Thoracic aorta (tissue), 2 donors: Measurements from ENCODE around the gene RNF217. TPM values are rescaled to one million over a fixed set of nuclear protein-coding genes. Genes with fewer than 3 reads are reported as not detected.
A peak's percentile ranks its signal among the peaks of the same experiment; 100 is the strongest.
"Not testable (repeated sequence)": the region's sequence is repeated elsewhere in the genome, so short reads cannot be mapped to it uniquely, and the experiment has no call there.

Experiments
- ATAC-seq: fragments of 150-250 bp; one replicate; pipeline ENCODE4 v1.8.0; 2017; ENCODE audit warnings: low read depth; ENCODE audit not compliant: insufficient number of reproducible peaks, low FRiP score
- DNase-seq: peaks from one replicate; pipeline ENCODE4 v3.0.0-alpha.2; 2020; ENCODE audit warnings: low spot score
- H3K27ac ChIP-seq, 2 donors: fragments of 200-600 bp; sonication (generic); 1 replicate in 1 of 2; 2 replicates in 1 of 2; pipeline ENCODE4 v1.5.1; 2016; ENCODE audit warnings: mild to moderate bottlenecking in 2 of 2, moderate library complexity in 2 of 2
- H3K27me3 ChIP-seq: fragments of 200-600 bp; sonication (generic); replicated peaks from 2 replicates; pipeline ENCODE4 v1.6.0; 2016; ENCODE audit warnings: mild to moderate bottlenecking; ENCODE audit not compliant: insufficient read depth
- H3K36me3 ChIP-seq: fragments of 200-600 bp; sonication (generic); one replicate; pipeline ENCODE4 v1.5.1; 2016
- H3K4me1 ChIP-seq, 2 donors: fragments of 200-600 bp; sonication (generic); 1 replicate in 1 of 2; 2 replicates in 1 of 2; pipeline versions ENCODE4 v1.5.1 to v1.6.0; 2016; ENCODE audit warnings: low read depth in 2 of 2, mild to moderate bottlenecking in 1 of 2; ENCODE audit not compliant: control insufficient read depth in 1 of 2
- H3K4me3 ChIP-seq: fragments of 200-600 bp; sonication (generic); 2 replicates; pipeline ENCODE4 v1.5.1; 2016; ENCODE audit warnings: mild to moderate bottlenecking
- H3K9me3 ChIP-seq: fragments of 200-600 bp; sonication (generic); 2 replicates; pipeline ENCODE4 v1.5.1; 2016
- CTCF ChIP-seq: fragments of 200-600 bp; sonication (generic); IDR thresholded peaks from one replicate; pipeline ENCODE4 v1.5.1; 2019; ENCODE audit warnings: antibody characterized with exemption
- total RNA-seq, 2 donors: library from RNA; depleted of rRNA; stranded (reverse); fragments of >200 nt; gene quantifications; one replicate each; pipeline versions ENCODE4 v1.1.0 to v1.2.3, GENCODE V29; 2016

RNF217 gene
- total RNA-seq, 2 donors from 2014 or later, result 36.3 to 44.2 TPM

- no peak for TF ChIP-seq CTCF
- peak overlapping the region; percentile 47 for H3K4me3 ChIP-seq
- ATAC-seq (no peak), DNase-seq (no peak)
- H3K27me3 ChIP-seq, result no peaks in the 10 kb centered on the region
- H3K4me1 ChIP-seq, result peaks cover 0 to 16% of the 10 kb centered on the region in 2 donors
- no peak overlapping the region for H3K27ac ChIP-seq
- no peaks in the 10 kb centered on the region for H3K9me3 ChIP-seq
- no peaks in the 10 kb centered on the region for H3K36me3 ChIP-seq
These were observed 161.3 kb downstream of the RNF217 start for GRCh38 chr6:125123468-125124048.

GRCh38 chr6:125124049-125124669 lies 161.9 kb downstream of the RNF217 start:
- TF ChIP-seq CTCF, result no peak
- ATAC-seq, result no peak
- no peaks in the 10 kb centered on the region for H3K27me3 ChIP-seq
- H3K9me3 ChIP-seq, result no peaks in the 10 kb centered on the region
- peak overlapping the region; percentile 47 for H3K4me3 ChIP-seq
- H3K36me3 ChIP-seq, result no peaks in the 10 kb centered on the region
- H3K27ac ChIP-seq, result no peak overlapping the region
- no peak for DNase-seq
- H3K4me1 ChIP-seq, result peaks cover 0 to 16% of the 10 kb centered on the region in 2 donors

GRCh38 chr6:125125856-125126255 lies 163.6 kb downstream of the RNF217 start:
- H3K4me3 ChIP-seq, ATAC-seq, H3K36me3 ChIP-seq, H3K9me3 ChIP-seq, DNase-seq, H3K27ac ChIP-seq, H3K27me3 ChIP-seq: not testable (repeated sequence)
- peaks cover 0 to 16% of the 10 kb centered on the region in 2 donors for H3K4me1 ChIP-seq

GRCh38 chr6:125129354-125129753 lies 167.1 kb downstream of the RNF217 start:
- no peaks in the 10 kb centered on the region for H3K36me3 ChIP-seq
- TF ChIP-seq CTCF, result no peak
- H3K9me3 ChIP-seq, result no peaks in the 10 kb centered on the region
- no peak overlapping the region for H3K27ac ChIP-seq
- no peak for DNase-seq
- ATAC-seq, result no peak
- no peak overlapping the region for H3K4me3 ChIP-seq
- no peaks in the 10 kb centered on the region for H3K27me3 ChIP-seq
- H3K4me1 ChIP-seq, result no peaks in the 10 kb centered on the region

GRCh38 chr6:125132058-125132457 lies 169.8 kb downstream of the RNF217 start:
- Histone ChIP-seq H3K4me1 (no peaks in the 10 kb centered on the region), H3K36me3 (no peaks in the 10 kb centered on the region), H3K9me3 (no peaks in the 10 kb centered on the region), H3K27me3 (no peaks in the 10 kb centered on the region), H3K4me3 (no peak overlapping the region), H3K27ac (no peak overlapping the region)
- no peak for DNase-seq
- TF ChIP-seq CTCF, result no peak
- ATAC-seq, result no peak
